HEK293 (cell line): Measurements from ENCODE around the gene ABLIM2.

ENCODE experiments used
- YY1 ChIP-seq: fragments of 450-650 bp; formaldehyde crosslinking; IDR thresholded peaks from 2 replicates; pipeline ENCODE4 v1.5.1; 2018; ENCODE audit warnings: missing biosample characterization, missing genetic modification characterization
- ZNF266 ChIP-seq: fragments of 450-650 bp; formaldehyde crosslinking; IDR thresholded peaks from 2 replicates; pipeline ENCODE4 v1.5.1; 2016; ENCODE audit warnings: missing biosample characterization, missing genetic modification characterization, low read depth
- ZNF777 ChIP-seq: fragments of 450-650 bp; formaldehyde crosslinking; IDR thresholded peaks from 2 replicates; pipeline ENCODE4 v1.5.1; 2017; ENCODE audit warnings: missing biosample characterization, missing genetic modification characterization, borderline replicate concordance
- ZNF785 ChIP-seq: fragments of 450-650 bp; formaldehyde crosslinking; IDR thresholded peaks from 2 replicates; pipeline ENCODE4 v1.5.1; 2016; ENCODE audit warnings: missing biosample characterization, missing genetic modification characterization
- TF ChIP-seq, protein P1 (sequence below): fragments of 450-650 bp; IDR thresholded peaks from 2 replicates; pipeline ENCODE4 v1.5.1; 2018; ENCODE audit warnings: missing biosample characterization, mild to moderate bottlenecking, missing genetic modification characterization
- TF ChIP-seq, protein P2 (sequence below): fragments of 450-650 bp; formaldehyde crosslinking; conservative IDR thresholded peaks from 2 replicates; pipeline ENCODE4 v1.5.1; 2016; ENCODE audit warnings: low read depth, missing biosample characterization, missing genetic modification characterization

DNA sequence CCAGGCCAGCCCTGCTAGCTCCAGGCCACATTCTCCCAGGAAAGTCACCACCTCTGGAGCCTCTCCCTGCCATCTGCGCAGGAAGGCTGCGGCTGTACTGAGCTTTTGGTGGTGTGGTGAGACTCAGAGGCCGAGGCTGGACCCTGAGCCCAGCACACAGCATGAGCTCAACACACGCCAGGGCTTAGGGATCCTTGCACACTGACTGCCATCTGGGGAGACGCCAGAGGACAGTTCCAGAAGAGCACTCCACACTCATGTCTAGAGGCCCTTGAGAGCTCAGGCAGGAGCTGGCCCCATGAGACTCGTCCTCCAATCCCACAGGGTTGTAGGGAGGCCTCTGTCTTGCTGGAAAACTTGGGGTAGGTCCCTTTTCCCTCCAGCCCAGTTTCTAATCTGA is 40.6 kb downstream of the ABLIM2 start:
- TF ChIP-seq ZNF777 (no peak), ZNF266 (tag by site-specific recombination) (no peak), ZNF785 (tag by site-specific recombination) (no peak), YY1 (tag by site-specific recombination) (no peak)
- TF ChIP-seq, protein P1, sequence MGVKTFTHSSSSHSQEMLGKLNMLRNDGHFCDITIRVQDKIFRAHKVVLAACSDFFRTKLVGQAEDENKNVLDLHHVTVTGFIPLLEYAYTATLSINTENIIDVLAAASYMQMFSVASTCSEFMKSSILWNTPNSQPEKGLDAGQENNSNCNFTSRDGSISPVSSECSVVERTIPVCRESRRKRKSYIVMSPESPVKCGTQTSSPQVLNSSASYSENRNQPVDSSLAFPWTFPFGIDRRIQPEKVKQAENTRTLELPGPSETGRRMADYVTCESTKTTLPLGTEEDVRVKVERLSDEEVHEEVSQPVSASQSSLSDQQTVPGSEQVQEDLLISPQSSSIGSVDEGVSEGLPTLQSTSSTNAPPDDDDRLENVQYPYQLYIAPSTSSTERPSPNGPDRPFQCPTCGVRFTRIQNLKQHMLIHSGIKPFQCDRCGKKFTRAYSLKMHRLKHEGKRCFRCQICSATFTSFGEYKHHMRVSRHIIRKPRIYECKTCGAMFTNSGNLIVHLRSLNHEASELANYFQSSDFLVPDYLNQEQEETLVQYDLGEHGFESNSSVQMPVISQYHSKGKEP: no peak
- TF ChIP-seq, protein P2, sequence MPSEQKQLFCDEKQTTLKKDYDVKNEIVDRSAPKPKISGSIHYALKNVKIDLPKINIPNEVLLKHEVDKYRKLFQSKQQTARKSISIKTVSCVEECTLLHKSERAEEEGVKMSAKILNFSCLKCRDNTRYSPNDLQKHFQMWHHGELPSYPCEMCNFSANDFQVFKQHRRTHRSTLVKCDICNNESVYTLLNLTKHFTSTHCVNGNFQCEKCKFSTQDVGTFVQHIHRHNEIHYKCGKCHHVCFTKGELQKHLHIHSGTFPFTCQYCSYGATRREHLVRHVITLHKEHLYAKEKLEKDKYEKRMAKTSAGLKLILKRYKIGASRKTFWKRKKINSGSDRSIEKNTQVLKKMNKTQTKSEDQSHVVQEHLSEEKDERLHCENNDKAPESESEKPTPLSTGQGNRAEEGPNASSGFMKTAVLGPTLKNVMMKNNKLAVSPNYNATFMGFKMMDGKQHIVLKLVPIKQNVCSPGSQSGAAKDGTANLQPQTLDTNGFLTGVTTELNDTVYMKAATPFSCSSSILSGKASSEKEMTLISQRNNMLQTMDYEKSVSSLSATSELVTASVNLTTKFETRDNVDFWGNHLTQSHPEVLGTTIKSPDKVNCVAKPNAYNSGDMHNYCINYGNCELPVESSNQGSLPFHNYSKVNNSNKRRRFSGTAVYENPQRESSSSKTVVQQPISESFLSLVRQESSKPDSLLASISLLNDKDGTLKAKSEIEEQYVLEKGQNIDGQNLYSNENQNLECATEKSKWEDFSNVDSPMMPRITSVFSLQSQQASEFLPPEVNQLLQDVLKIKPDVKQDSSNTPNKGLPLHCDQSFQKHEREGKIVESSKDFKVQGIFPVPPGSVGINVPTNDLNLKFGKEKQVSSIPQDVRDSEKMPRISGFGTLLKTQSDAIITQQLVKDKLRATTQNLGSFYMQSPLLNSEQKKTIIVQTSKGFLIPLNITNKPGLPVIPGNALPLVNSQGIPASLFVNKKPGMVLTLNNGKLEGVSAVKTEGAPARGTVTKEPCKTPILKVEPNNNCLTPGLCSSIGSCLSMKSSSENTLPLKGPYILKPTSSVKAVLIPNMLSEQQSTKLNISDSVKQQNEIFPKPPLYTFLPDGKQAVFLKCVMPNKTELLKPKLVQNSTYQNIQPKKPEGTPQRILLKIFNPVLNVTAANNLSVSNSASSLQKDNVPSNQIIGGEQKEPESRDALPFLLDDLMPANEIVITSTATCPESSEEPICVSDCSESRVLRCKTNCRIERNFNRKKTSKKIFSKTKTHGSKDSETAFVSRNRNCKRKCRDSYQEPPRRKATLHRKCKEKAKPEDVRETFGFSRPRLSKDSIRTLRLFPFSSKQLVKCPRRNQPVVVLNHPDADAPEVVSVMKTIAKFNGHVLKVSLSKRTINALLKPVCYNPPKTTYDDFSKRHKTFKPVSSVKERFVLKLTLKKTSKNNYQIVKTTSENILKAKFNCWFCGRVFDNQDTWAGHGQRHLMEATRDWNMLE (tag by site-specific recombination): no peak
